SK-N-SH (cell line): ENCODE measurements around the gene MET.

ENCODE experiments used
- EP300 ChIP-seq, 2 experiments: IDR thresholded peaks; 2 replicates each; pipeline versions ENCODE4 v1.4.0 to v1.6.1; 2012; ENCODE audit warnings: borderline replicate concordance in 1 of 2, low read depth in 1 of 2, low read length in 1 of 2
- RFX5 ChIP-seq: IDR thresholded peaks from 2 replicates; pipeline ENCODE4 v1.6.1; 2012; ENCODE audit warnings: mild to moderate bottlenecking, improper control_type of control experiment, low read length

- TF ChIP-seq RFX5 (no peak), EP300 (IDR thresholded peaks at IDR 0.05; ENCODE audit: borderline replicate concordance in 1 of 2, low read depth in 1 of 2, low read length in 1 of 2) (no peak)
These were observed 7.5 kb downstream of the MET start for GRCh38 chr7:116679500-116679899.
